ENCODE measurements around the gene SON. TPM values are rescaled to one million over a fixed set of nuclear protein-coding genes. Genes with fewer than 3 reads are reported as not detected.

SON gene
- total and polyA plus RNA-seq, 2 of the 4 experiments (the other 2 are of a cell fraction): 81.6 to 146 TPM

DNA sequence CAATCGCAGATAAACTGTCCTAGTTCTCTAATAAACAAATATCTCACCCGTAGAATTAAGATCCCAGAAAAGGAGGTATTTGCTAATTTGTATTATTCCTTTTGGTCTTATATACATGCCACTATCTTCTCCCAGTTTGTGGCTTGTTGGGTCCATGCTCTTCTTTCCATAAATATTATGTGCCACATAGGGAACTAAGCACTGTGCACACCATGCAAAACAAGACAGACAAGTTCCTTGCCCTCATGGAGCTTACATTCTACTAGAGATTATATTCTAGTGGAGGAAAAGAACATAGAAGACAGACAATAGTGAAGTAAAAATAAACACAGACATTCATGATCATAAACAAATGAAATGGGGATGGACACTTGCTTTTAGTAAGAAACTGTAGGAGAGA, 5.6 kb upstream of the SON start:
- Histone ChIP-seq H4K91ac (ENCODE audit: insufficient read depth, low read depth, low read length) (no peak overlapping the region), H3K9me3 (ENCODE audit: control insufficient read depth, insufficient read depth, low read length) (no peaks in the 10 kb centered on the region), H4K8ac (ENCODE audit: low read depth in 2 of 2, low read length in 2 of 2) (no peak overlapping the region), H3K79me1 (ENCODE audit: low read depth in 1 of 2, low read length in 2 of 2) (peaks cover 8 to 54% of the 10 kb centered on the region in 2 experiments; a peak in 3 of 4 replicates), H3K23ac (ENCODE audit: low read depth, low read length) (no peak overlapping the region), H3K27ac (ENCODE audit: insufficient read depth, low read length) (no peak overlapping the region), H2BK20ac (ENCODE audit: low read depth, low read length) (no peak overlapping the region), H4K20me1 (ENCODE audit: insufficient read depth, low read length) (no peaks in the 10 kb centered on the region), H3K4me3 (ENCODE audit: insufficient read depth, low read depth, low read length) (no peak overlapping the region), H3K9ac (ENCODE audit: low read depth, low read length) (no peak overlapping the region), H3K9me1 (ENCODE audit: insufficient read depth, low read length) (no peaks in the 10 kb centered on the region), H2BK120ac (ENCODE audit: low read depth, low read length) (no peak overlapping the region), H2BK5ac (ENCODE audit: low read depth, low read length, poor library complexity, severe bottlenecking) (no peak overlapping the region), H2AK9ac (replicated peaks; ENCODE audit: low read depth, low read length, poor library complexity) (no peak overlapping the region), H3K56ac (ENCODE audit: extremely low read depth, insufficient read depth, low read length) (no peak overlapping the region), H3K18ac (ENCODE audit: low read depth, low read length) (no peak overlapping the region), H3K4me1 (ENCODE audit: control insufficient read depth, insufficient read depth, low read length) (no peaks in the 10 kb centered on the region), H3K4ac (ENCODE audit: low read depth, low read length) (no peak overlapping the region), H3K36me3 (ENCODE audit: control insufficient read depth, insufficient read depth, low read length) (peaks cover 27% of the 10 kb centered on the region), H3K14ac (replicated peaks; ENCODE audit: low read depth, low read length) (no peak overlapping the region), H3K27me3 (ENCODE audit: control insufficient read depth, insufficient read depth, low read length) (no peaks in the 10 kb centered on the region), H2AK5ac (ENCODE audit: low read depth, low read length) (no peak overlapping the region), H2BK15ac (ENCODE audit: low read depth, low read length) (no peak overlapping the region), H3K4me2 (ENCODE audit: low read depth, low read length) (no peak overlapping the region), H2AFZ (replicated peaks; ENCODE audit: low read length, poor library complexity) (no peak overlapping the region), H4K5ac (ENCODE audit: low read depth, low read length) (no peak overlapping the region)
- WGBS, 2 experiments (ENCODE audit: extremely low coverage in 2 of 2, insufficient read length in 1 of 2): no CpG with 5 or more reads among the region's 2 CpGs
- ChIA-PET POLR2A (ENCODE audit: unreplicated experiment) (no interaction called here), CTCF (no interaction called here)
- no peak for ATAC-seq (ENCODE audit: low read depth)
- dilution Hi-C loops (cut with HindIII; ENCODE audit: low sequenced_read_pairs, unreplicated experiment) (no loop called here), in situ Hi-C loops (cut with MboI; ENCODE audit: low sequenced_read_pairs) (no loop called here), intact Hi-C loops (cut with micrococcal nuclease) (no loop called here)
- DNase-seq: no peak
- no peak for TF ChIP-seq SMC3 (IDR thresholded peaks at IDR 0.05; ENCODE audit: low read depth, low read length)
- TF ChIP-seq POLR2A (IDR thresholded peaks at IDR 0.05; ENCODE audit: low read depth, low read length): no peak
- TF ChIP-seq, protein P1, sequence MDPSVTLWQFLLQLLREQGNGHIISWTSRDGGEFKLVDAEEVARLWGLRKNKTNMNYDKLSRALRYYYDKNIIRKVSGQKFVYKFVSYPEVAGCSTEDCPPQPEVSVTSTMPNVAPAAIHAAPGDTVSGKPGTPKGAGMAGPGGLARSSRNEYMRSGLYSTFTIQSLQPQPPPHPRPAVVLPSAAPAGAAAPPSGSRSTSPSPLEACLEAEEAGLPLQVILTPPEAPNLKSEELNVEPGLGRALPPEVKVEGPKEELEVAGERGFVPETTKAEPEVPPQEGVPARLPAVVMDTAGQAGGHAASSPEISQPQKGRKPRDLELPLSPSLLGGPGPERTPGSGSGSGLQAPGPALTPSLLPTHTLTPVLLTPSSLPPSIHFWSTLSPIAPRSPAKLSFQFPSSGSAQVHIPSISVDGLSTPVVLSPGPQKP (IDR thresholded peaks at IDR 0.05; ENCODE audit: borderline replicate concordance, low read depth, low read length): no peak
- TF ChIP-seq RCOR1 (IDR thresholded peaks at IDR 0.05; ENCODE audit: insufficient replicate concordance, low read length): no peak
- TF ChIP-seq, protein P2, sequence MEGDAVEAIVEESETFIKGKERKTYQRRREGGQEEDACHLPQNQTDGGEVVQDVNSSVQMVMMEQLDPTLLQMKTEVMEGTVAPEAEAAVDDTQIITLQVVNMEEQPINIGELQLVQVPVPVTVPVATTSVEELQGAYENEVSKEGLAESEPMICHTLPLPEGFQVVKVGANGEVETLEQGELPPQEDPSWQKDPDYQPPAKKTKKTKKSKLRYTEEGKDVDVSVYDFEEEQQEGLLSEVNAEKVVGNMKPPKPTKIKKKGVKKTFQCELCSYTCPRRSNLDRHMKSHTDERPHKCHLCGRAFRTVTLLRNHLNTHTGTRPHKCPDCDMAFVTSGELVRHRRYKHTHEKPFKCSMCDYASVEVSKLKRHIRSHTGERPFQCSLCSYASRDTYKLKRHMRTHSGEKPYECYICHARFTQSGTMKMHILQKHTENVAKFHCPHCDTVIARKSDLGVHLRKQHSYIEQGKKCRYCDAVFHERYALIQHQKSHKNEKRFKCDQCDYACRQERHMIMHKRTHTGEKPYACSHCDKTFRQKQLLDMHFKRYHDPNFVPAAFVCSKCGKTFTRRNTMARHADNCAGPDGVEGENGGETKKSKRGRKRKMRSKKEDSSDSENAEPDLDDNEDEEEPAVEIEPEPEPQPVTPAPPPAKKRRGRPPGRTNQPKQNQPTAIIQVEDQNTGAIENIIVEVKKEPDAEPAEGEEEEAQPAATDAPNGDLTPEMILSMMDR (conservative IDR thresholded peaks at IDR 0.05; ENCODE audit: low read depth, low read length): no peak
- TF ChIP-seq RAD21 (IDR thresholded peaks at IDR 0.05; ENCODE audit: low read length): no peak
- TF ChIP-seq NFE2L2 (IDR thresholded peaks at IDR 0.05; ENCODE audit: low read depth, low read length): no peak
- no peak for TF ChIP-seq MAFK (IDR thresholded peaks at IDR 0.05; ENCODE audit: low read depth, low read length)
- no peak for TF ChIP-seq BHLHE40 (IDR thresholded peaks at IDR 0.05; ENCODE audit: low read depth, low read length)
- TF ChIP-seq MXI1 (IDR thresholded peaks at IDR 0.05; ENCODE audit: borderline replicate concordance, low read depth, low read length): no peak
- TF ChIP-seq RFX5 (IDR thresholded peaks at IDR 0.05; ENCODE audit: low read depth, low read length): no peak
- TF ChIP-seq, protein P3, sequence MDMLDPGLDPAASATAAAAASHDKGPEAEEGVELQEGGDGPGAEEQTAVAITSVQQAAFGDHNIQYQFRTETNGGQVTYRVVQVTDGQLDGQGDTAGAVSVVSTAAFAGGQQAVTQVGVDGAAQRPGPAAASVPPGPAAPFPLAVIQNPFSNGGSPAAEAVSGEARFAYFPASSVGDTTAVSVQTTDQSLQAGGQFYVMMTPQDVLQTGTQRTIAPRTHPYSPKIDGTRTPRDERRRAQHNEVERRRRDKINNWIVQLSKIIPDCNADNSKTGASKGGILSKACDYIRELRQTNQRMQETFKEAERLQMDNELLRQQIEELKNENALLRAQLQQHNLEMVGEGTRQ (IDR thresholded peaks at IDR 0.05; ENCODE audit: low read depth, low read length): no peak
- no peak for TF ChIP-seq MAZ (IDR thresholded peaks at IDR 0.05; ENCODE audit: borderline replicate concordance, low read depth, low read length)
- TF ChIP-seq CHD1 (IDR thresholded peaks at IDR 0.05; ENCODE audit: low read depth, low read length): no peak
- no peak for TF ChIP-seq FOS (IDR thresholded peaks at IDR 0.05; ENCODE audit: low read depth, low read length)
- no peak for TF ChIP-seq CEBPB (IDR thresholded peaks at IDR 0.05; ENCODE audit: low read depth, low read length)
- BruUV-seq (replicated peaks): no TSS peak

Measured in IMR-90 (cell line).